Endodermal cell (in vitro differentiated cells): ENCODE measurements around the gene WWC2. TPM values are rescaled to one million over a fixed set of nuclear protein-coding genes. Genes with fewer than 3 reads are reported as not detected.
A peak's percentile ranks its signal among the peaks of the same experiment; 100 is the strongest.

Source experiments
- DNase-seq: peaks from one replicate; pipeline ENCODE4 v3.0.0-alpha.2; 2017
- H3K27ac ChIP-seq: 2 replicates; pipeline ENCODE4 v1.5.1; 2013; ENCODE audit warnings: mild to moderate bottlenecking, low read depth, low read length, moderate library complexity
- H3K27me3 ChIP-seq: 2 replicates; pipeline ENCODE4 v1.6.1; 2013; ENCODE audit warnings: mild to moderate bottlenecking, low read length, moderate library complexity; ENCODE audit not compliant: insufficient read depth, control insufficient read depth, poor library complexity, severe bottlenecking
- H3K36me3 ChIP-seq: 2 replicates; pipeline ENCODE4 v1.7.0; 2013; ENCODE audit warnings: mild to moderate bottlenecking, low read length, moderate library complexity; ENCODE audit not compliant: control insufficient read depth, insufficient read depth
- H3K4me1 ChIP-seq: one replicate; pipeline ENCODE4 v1.7.0; 2013; ENCODE audit warnings: low read length; ENCODE audit not compliant: control insufficient read depth, insufficient read depth
- H3K4me3 ChIP-seq: 2 replicates; pipeline ENCODE4 v1.5.1; 2013; ENCODE audit warnings: mild to moderate bottlenecking, low read length, moderate library complexity
- H3K9ac ChIP-seq: 2 replicates; pipeline ENCODE4 v1.6.1; 2013; ENCODE audit warnings: mild to moderate bottlenecking, low read length, moderate library complexity; ENCODE audit not compliant: poor library complexity, severe bottlenecking; ENCODE audit errors: extremely low read depth
- H3K9me3 ChIP-seq: 2 replicates; pipeline ENCODE4 v1.6.1; 2013; ENCODE audit warnings: mild to moderate bottlenecking, low read length, moderate library complexity; ENCODE audit not compliant: control insufficient read depth
- H3K27ac Mint-ChIP-seq: 2 replicates; pipeline ENCODE4 v1.8.0; 2020; ENCODE audit warnings: mixed read lengths
- H3K27me3 Mint-ChIP-seq: 2 replicates; pipeline ENCODE4 v1.8.0; 2021; ENCODE audit warnings: mild to moderate bottlenecking, mixed read lengths; ENCODE audit not compliant: insufficient read depth
- H3K36me3 Mint-ChIP-seq: 2 replicates; pipeline ENCODE4 v1.8.0; 2020; ENCODE audit warnings: low read depth, mixed read lengths
- H3K4me1 Mint-ChIP-seq: 2 replicates; pipeline ENCODE4 v1.8.0; 2020; ENCODE audit warnings: mixed read lengths
- H3K4me3 Mint-ChIP-seq: 2 replicates; pipeline ENCODE4 v1.8.0; 2020; ENCODE audit warnings: mild to moderate bottlenecking, moderate library complexity, mixed read lengths
- H3K9me3 Mint-ChIP-seq: 2 replicates; pipeline ENCODE4 v1.8.0; 2020; ENCODE audit warnings: mild to moderate bottlenecking, mixed read lengths
- WGBS, 2 experiments: methylation state at CpG; one replicate each; pipeline versions ENCODE4 v1.1.5 to v1.1.7; 2013; ENCODE audit warnings: missing lambda C conversion rate in 2 of 2, mixed read lengths in 1 of 2; ENCODE audit not compliant: insufficient coverage in 1 of 2, insufficient read length in 1 of 2; 5-methylcytosine and 5-hydroxymethylcytosine counted together
- total RNA-seq, 2 donors: library from RNA; stranded (reverse); fragmentation: NEBNext Ultra II Directional in 1 of 2; extraction: Animal tissue kit (Norgen Biotek cat#: 25700) in 1 of 2; gene quantifications; 2 replicates in 1 of 2; 3 replicates in 1 of 2; pipeline ENCODE4 v1.2.1, GENCODE V29; 2021
- TF ChIP-seq, protein P1 (sequence below): fragments of 200-600 bp; sonication (generic); conservative IDR thresholded peaks from 2 replicates; pipeline ENCODE4 v1.5.0; 2021; ENCODE audit warnings: antibody characterized with exemption, mild to moderate bottlenecking

WWC2 gene
- total RNA-seq, 2 donors from 2014 or later, result 98.2 to 108 TPM

DNA sequence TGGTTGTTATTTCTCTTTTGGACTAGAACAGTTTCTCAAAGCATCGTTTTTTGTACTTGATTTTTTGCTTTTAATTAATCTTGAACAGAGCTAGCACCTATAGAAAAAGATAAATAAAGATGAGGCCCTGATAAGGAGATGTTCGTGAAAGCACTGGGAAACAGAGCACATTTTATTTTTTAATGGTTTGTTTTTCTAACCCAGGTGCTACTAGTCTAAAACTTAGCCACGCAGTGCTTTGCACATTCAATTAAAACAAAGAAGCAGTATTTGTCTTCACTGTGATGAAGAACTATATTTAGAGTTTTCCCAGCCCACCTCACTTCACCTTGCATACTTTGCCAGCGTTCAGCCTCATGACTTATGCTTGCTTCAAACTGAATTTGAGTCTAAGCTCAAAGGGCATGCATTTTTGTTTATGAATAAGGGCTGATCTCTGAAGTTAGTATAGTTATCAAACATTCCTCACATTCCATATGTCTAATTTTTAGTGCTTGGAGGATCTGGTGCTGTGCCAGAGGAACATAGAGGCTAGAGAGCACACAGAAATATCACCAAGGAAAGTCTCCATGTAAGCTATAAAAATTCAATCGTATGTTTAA is 76.7 kb downstream of the WWC2 start:
- H3K27ac ChIP-seq, result no peak overlapping the region
- DNase-seq, result no peak
- Mint-ChIP-seq H3K36me3 (peaks cover 9% of the 10 kb centered on the region), H3K4me3 (no peak overlapping the region), H3K9me3 (peaks cover 3% of the 10 kb centered on the region), H3K27me3 (no peaks in the 10 kb centered on the region), H3K4me1 (peaks cover 52% of the 10 kb centered on the region), H3K27ac (no peak overlapping the region)
- no peak overlapping the region for H3K9ac ChIP-seq
- H3K9me3 ChIP-seq, result peaks cover 18% of the 10 kb centered on the region
- TF ChIP-seq, protein P1, sequence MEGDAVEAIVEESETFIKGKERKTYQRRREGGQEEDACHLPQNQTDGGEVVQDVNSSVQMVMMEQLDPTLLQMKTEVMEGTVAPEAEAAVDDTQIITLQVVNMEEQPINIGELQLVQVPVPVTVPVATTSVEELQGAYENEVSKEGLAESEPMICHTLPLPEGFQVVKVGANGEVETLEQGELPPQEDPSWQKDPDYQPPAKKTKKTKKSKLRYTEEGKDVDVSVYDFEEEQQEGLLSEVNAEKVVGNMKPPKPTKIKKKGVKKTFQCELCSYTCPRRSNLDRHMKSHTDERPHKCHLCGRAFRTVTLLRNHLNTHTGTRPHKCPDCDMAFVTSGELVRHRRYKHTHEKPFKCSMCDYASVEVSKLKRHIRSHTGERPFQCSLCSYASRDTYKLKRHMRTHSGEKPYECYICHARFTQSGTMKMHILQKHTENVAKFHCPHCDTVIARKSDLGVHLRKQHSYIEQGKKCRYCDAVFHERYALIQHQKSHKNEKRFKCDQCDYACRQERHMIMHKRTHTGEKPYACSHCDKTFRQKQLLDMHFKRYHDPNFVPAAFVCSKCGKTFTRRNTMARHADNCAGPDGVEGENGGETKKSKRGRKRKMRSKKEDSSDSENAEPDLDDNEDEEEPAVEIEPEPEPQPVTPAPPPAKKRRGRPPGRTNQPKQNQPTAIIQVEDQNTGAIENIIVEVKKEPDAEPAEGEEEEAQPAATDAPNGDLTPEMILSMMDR, result no peak
- H3K36me3 ChIP-seq, result peaks cover 21% of the 10 kb centered on the region
- H3K27me3 ChIP-seq, result no peaks in the 10 kb centered on the region
- peaks cover 4% of the 10 kb centered on the region for H3K4me1 ChIP-seq
- H3K4me3 ChIP-seq, result no peak overlapping the region
- WGBS, 2 experiments, result 89 to 96% methylated on average over 4 to 5 of the region's 5 CpGs

DNA sequence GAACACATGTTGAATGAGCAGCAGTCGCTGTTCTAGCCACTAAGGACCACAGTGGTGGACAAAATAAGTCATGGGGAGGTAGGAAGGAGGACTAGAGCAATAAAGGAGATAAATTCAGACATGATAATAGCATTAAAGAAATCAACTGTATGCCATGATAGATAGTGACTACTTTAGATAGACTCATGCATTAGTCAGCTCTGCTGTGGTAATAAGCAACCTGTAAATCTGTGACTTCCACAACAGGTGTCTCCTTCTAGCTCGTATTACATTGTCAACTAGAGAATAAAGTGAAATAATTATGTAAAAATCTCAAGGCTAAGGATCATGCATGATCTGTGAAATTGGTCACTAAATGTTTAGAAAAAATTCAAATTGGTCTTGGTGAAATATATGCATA is 77.9 kb downstream of the WWC2 start:
- Mint-ChIP-seq H3K27me3 (no peaks in the 10 kb centered on the region), H3K36me3 (peaks cover 9% of the 10 kb centered on the region), H3K4me1 (peaks cover 52% of the 10 kb centered on the region), H3K9me3 (peaks cover 3% of the 10 kb centered on the region), H3K4me3 (no peak overlapping the region), H3K27ac (no peak overlapping the region)
- 98 to 100% methylated on average over 1 to 2 of the region's 2 CpGs for WGBS, 2 experiments
- Histone ChIP-seq H3K27me3 (no peaks in the 10 kb centered on the region), H3K9ac (no peak overlapping the region), H3K4me3 (no peak overlapping the region), H3K27ac (no peak overlapping the region), H3K9me3 (peaks cover 18% of the 10 kb centered on the region), H3K36me3 (peaks cover 21% of the 10 kb centered on the region), H3K4me1 (peaks cover 12% of the 10 kb centered on the region)
- TF ChIP-seq, protein P1, result no peak
- no peak for DNase-seq

DNA sequence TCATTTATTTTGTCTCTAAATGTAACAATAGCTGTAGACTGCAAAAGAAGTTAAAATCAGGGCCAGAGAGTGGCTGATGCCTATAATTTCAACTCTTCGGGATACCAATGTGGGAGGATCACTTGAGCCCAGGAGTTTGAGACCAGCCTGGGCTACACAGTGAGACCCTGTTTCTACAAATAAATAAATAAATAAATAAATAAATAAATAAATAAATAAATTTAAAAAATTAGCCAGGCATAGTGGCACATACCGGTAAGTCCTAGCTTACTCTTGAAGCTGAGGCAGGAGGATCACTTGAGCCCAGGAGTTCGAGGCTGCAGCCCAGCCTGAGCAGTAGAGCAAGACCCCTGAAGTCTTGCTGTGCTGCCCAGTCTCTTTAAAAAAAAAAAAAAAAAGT is 79.1 kb downstream of the WWC2 start:
- no peaks in the 10 kb centered on the region for H3K27me3 Mint-ChIP-seq
- 0 to 32% methylated on average over 2 to 3 of the region's 3 CpGs for WGBS, 2 experiments

More for the DNA sequence above, 79.1 kb downstream of the WWC2 start:
- Histone ChIP-seq H3K36me3 (peaks cover 21% of the 10 kb centered on the region), H3K4me1 (peaks cover 18% of the 10 kb centered on the region), H3K9me3 (peaks cover 18% of the 10 kb centered on the region), H3K9ac (no peak overlapping the region), H3K4me3 (peak overlapping the region; percentile 0), H3K27ac (no peak overlapping the region), H3K27me3 (no peaks in the 10 kb centered on the region)
- Mint-ChIP-seq H3K27ac (no peak overlapping the region), H3K36me3 (peaks cover 9% of the 10 kb centered on the region), H3K4me1 (peaks cover 50% of the 10 kb centered on the region), H3K9me3 (peaks cover 3% of the 10 kb centered on the region), H3K4me3 (no peak overlapping the region)
- DNase-seq, result no peak
- TF ChIP-seq, protein P1, result no peak
